Tibial nerve (tissue), 3 donors: Measurements from ENCODE around the gene STIM1.

Experiments
- CTCF ChIP-seq, 5 experiments: fragments of 200-600 bp in 3 of 5; fragments of 450-650 bp in 2 of 5; sonication (generic) in 3 of 5; IDR thresholded peaks; one replicate each; pipeline ENCODE4 v1.5.1; 2016 to 2019; ENCODE audit warnings: antibody characterized with exemption in 5 of 5, mild to moderate bottlenecking in 3 of 5, moderate library complexity in 2 of 5
- POLR2A ChIP-seq, 2 donors: fragments of 450-650 bp; IDR thresholded peaks; one replicate each; pipeline ENCODE4 v1.6.1; 2017; ENCODE audit warnings: antibody characterized with exemption in 2 of 2, mild to moderate bottlenecking in 2 of 2, moderate library complexity in 2 of 2

- TF ChIP-seq CTCF (IDR thresholded peaks at IDR 0.05) (no peak), POLR2A (IDR thresholded peaks at IDR 0.05) (no peak)
Observed at GRCh38 chr11:3843326-3843725, 12.1 kb upstream of the STIM1 start.
